ENCODE measurements around the gene CIAO1. TPM values are rescaled to one million over a fixed set of nuclear protein-coding genes. Genes with fewer than 3 reads are reported as not detected.

Gene CIAO1
- total RNA-seq, 1 experiment from 2014 or later, result 79.7 TPM

DNA sequence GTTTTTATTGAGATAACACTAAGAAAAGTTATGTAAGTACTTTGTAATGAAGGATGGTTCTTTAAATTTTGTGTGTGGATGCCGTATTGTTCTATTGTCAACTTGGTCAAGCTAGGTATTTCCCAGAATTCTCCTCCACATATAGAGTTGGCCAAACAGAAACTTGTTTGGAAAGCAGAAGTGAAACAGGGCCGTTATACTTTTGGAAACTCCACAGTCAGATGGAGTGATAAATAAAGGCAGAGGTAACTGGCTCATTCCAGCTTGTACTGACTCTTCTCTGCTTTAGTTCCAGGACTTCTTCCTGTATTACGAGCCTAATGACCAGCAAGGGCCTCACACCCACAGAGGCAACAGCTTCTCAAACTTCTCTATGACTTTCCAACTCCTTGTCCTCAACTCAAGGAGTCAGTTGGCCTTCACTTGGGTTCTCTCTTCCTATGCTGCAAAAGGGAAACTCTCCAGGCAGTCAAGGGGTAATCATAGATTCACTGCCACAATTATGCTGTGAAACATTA, 41.0 kb upstream of the CIAO1 start:
- H3K27ac ChIP-seq (ENCODE audit: low read depth, low read length, poor library complexity, severe bottlenecking), result no peak overlapping the region
- no peaks in the 10 kb centered on the region for H3K4me1 ChIP-seq (ENCODE audit: insufficient read depth, low read length, poor library complexity, severe bottlenecking)
- no peak for DNase-seq (ENCODE audit: low spot score)
- TF ChIP-seq EZH2 (IDR thresholded peaks at IDR 0.05; ENCODE audit: borderline replicate concordance, low read depth, low read length, poor library complexity, severe bottlenecking), result no peak
- TF ChIP-seq, protein P1, sequence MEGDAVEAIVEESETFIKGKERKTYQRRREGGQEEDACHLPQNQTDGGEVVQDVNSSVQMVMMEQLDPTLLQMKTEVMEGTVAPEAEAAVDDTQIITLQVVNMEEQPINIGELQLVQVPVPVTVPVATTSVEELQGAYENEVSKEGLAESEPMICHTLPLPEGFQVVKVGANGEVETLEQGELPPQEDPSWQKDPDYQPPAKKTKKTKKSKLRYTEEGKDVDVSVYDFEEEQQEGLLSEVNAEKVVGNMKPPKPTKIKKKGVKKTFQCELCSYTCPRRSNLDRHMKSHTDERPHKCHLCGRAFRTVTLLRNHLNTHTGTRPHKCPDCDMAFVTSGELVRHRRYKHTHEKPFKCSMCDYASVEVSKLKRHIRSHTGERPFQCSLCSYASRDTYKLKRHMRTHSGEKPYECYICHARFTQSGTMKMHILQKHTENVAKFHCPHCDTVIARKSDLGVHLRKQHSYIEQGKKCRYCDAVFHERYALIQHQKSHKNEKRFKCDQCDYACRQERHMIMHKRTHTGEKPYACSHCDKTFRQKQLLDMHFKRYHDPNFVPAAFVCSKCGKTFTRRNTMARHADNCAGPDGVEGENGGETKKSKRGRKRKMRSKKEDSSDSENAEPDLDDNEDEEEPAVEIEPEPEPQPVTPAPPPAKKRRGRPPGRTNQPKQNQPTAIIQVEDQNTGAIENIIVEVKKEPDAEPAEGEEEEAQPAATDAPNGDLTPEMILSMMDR (conservative IDR thresholded peaks at IDR 0.05; ENCODE audit: low read depth, low read length), result no peak
- CTCF ChIA-PET, result no interaction called here
- POLR2A ChIA-PET (ENCODE audit: low non-redundant PET), result no interaction called here
- H3K36me3 ChIP-seq (ENCODE audit: insufficient read depth, low read length, poor library complexity, severe bottlenecking), result no peaks in the 10 kb centered on the region
- no peaks in the 10 kb centered on the region for H3K27me3 ChIP-seq (replicated peaks; ENCODE audit: insufficient read depth, low read depth, low read length, poor library complexity)
- H3K4me3 ChIP-seq (ENCODE audit: low read depth, low read length, poor library complexity, severe bottlenecking), result no peak overlapping the region
- intact Hi-C loops (cut with micrococcal nuclease; ENCODE audit: unreplicated experiment), result no loop called here
- BruUV-seq (replicated peaks), result no TSS peak
- H3K9me3 ChIP-seq (ENCODE audit: low read depth, low read length, poor library complexity, severe bottlenecking), result no peaks in the 10 kb centered on the region

DNA sequence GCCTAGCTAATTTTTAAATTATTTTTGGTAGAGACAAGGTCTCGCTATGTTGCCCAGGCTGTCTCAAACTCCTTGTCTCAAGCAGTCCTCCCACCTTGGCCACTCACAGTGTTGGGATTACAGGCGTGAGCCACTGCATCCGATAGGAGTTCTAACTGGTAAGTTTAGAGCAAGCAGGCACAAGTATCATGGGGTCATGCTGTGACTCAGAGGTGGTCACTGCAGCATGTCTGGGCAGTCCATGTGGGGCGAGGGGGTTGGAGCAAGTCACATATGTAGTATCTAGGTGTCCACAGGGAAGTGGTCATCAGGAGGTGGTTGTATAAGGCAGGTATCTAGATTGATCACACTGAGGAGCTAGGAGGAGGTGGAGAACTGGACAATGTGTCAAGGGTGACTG, 34.7 kb upstream of the CIAO1 start:
- Histone ChIP-seq H3K4me3 (ENCODE audit: low read depth, low read length, poor library complexity, severe bottlenecking) (no peak overlapping the region), H3K36me3 (ENCODE audit: insufficient read depth, low read length, poor library complexity, severe bottlenecking) (no peaks in the 10 kb centered on the region), H3K4me1 (ENCODE audit: insufficient read depth, low read length, poor library complexity, severe bottlenecking) (no peaks in the 10 kb centered on the region), H3K27ac (ENCODE audit: low read depth, low read length, poor library complexity, severe bottlenecking) (no peak overlapping the region), H3K27me3 (replicated peaks; ENCODE audit: insufficient read depth, low read depth, low read length, poor library complexity) (no peaks in the 10 kb centered on the region), H3K9me3 (ENCODE audit: low read depth, low read length, poor library complexity, severe bottlenecking) (no peaks in the 10 kb centered on the region)
- BruUV-seq (replicated peaks), result no TSS peak
- POLR2A ChIA-PET (ENCODE audit: low non-redundant PET), result no interaction called here
- intact Hi-C loops (cut with micrococcal nuclease; ENCODE audit: unreplicated experiment), result no loop called here
- DNase-seq (ENCODE audit: low spot score), result no peak
- CTCF ChIA-PET, result no interaction called here
- TF ChIP-seq, protein P1 (conservative IDR thresholded peaks at IDR 0.05; ENCODE audit: low read depth, low read length), result no peak
- no peak for TF ChIP-seq EZH2 (IDR thresholded peaks at IDR 0.05; ENCODE audit: borderline replicate concordance, low read depth, low read length, poor library complexity, severe bottlenecking)

DNA sequence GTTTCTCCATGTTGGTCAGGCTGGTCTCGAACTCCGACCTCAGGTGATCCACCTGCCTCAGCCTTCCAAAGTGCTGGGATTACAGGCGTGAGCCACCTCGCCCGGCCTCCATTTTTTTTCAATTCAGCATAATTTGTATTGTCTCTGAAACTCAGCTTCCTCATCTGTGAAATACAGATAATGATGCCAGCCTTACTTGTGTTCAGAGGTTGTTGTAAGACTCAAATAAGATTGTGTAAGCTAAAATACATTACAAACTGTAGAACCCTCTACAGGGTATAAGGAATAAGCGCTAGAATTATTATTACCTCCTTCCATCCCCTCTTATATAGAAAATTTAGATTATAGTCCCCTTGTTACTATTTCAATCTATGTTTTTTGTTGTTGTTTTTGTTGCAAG, 32.6 kb upstream of the CIAO1 start:
- TF ChIP-seq, protein P1 (conservative IDR thresholded peaks at IDR 0.05; ENCODE audit: low read depth, low read length), result no peak
- TF ChIP-seq EZH2 (IDR thresholded peaks at IDR 0.05; ENCODE audit: borderline replicate concordance, low read depth, low read length, poor library complexity, severe bottlenecking), result no peak
- Histone ChIP-seq H3K27me3 (replicated peaks; ENCODE audit: insufficient read depth, low read depth, low read length, poor library complexity) (no peaks in the 10 kb centered on the region), H3K9me3 (ENCODE audit: low read depth, low read length, poor library complexity, severe bottlenecking) (no peaks in the 10 kb centered on the region), H3K27ac (ENCODE audit: low read depth, low read length, poor library complexity, severe bottlenecking) (no peak overlapping the region), H3K4me3 (ENCODE audit: low read depth, low read length, poor library complexity, severe bottlenecking) (no peak overlapping the region), H3K4me1 (ENCODE audit: insufficient read depth, low read length, poor library complexity, severe bottlenecking) (no peaks in the 10 kb centered on the region), H3K36me3 (ENCODE audit: insufficient read depth, low read length, poor library complexity, severe bottlenecking) (no peaks in the 10 kb centered on the region)
- intact Hi-C loops (cut with micrococcal nuclease; ENCODE audit: unreplicated experiment), result no loop called here
- no TSS peak for BruUV-seq (replicated peaks)
- ChIA-PET CTCF (interaction anchor here (0.8 kb wide), 1 partner anchor 211 kb away, joined by 9 read pairs; no protein-coding TSS in a partner anchor), POLR2A (ENCODE audit: low non-redundant PET) (no interaction called here)
- no peak for DNase-seq (ENCODE audit: low spot score)
